Fibroblast of villous mesenchyme (primary cell): ENCODE results near the gene CNTNAP1. TPM values are rescaled to one million over a fixed set of nuclear protein-coding genes. Genes with fewer than 3 reads are reported as not detected.
A peak's percentile ranks its signal among the peaks of the same experiment; 100 is the strongest.

Experiments
- DNase-seq: peaks from one replicate; pipeline ENCODE4 v3.0.0-alpha.2; 2010; ENCODE audit warnings: low read depth
- H3K4me3 ChIP-seq: 2 replicates; pipeline ENCODE4 v1.5.1; 2011; ENCODE audit warnings: low read depth, mild to moderate bottlenecking, low read length
- total RNA-seq: library from RNA; depleted of rRNA; stranded (reverse); fragments of >200 nt; gene quantifications from 2 replicates; pipeline ENCODE4 v1.2.3, GENCODE V29; 2012
- TF ChIP-seq, protein P1 (sequence below): IDR thresholded peaks from 2 replicates; pipeline ENCODE4 v1.5.1; 2012; ENCODE audit warnings: low read depth, mild to moderate bottlenecking, low read length; ENCODE audit not compliant: insufficient read depth

The CNTNAP1 gene
- total RNA-seq, 1 donor: 60.5 TPM

DNA sequence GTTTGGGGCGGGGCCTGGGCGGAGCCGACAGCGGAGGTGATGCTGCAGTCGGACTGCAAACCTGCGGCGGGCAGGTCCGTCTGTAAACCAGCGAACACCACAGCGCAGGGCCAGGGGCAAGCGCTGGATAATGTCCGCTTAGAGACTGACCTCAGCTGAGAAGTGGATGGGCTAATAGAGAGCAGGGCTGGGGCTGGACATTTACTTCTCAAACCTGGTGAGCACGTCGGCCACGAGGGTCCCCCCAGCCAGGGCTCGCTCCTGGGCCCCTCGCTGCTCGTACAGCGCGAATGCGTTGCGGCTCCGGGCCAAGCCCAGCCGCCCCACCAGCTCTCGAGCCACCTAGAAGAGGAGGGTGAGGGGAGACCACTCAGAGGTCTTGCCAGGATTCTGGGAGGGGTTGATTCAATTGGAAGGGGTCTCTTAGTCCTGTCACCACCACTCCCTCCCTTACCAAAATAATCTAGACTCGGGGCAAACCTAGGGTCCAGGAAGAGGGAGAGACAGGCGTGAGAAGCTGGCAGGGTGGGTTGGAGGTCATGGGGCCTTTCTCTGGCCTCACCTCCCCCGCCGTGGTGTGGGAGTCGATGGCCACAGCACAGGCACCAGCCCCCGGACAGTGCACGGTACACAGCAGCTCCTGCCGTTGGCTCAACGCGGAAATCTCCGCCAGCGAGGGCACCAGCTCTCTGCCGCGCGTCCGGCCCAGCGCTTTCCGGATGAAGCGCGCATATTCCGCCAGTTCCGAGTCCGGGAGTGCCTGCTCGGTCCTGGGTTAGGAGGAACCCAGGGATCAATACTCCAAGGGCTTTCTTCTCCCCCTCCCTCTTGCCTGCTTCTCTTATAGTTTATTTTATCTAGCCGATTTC lies 11.3 kb upstream of the CNTNAP1 start:
- TF ChIP-seq, protein P1, sequence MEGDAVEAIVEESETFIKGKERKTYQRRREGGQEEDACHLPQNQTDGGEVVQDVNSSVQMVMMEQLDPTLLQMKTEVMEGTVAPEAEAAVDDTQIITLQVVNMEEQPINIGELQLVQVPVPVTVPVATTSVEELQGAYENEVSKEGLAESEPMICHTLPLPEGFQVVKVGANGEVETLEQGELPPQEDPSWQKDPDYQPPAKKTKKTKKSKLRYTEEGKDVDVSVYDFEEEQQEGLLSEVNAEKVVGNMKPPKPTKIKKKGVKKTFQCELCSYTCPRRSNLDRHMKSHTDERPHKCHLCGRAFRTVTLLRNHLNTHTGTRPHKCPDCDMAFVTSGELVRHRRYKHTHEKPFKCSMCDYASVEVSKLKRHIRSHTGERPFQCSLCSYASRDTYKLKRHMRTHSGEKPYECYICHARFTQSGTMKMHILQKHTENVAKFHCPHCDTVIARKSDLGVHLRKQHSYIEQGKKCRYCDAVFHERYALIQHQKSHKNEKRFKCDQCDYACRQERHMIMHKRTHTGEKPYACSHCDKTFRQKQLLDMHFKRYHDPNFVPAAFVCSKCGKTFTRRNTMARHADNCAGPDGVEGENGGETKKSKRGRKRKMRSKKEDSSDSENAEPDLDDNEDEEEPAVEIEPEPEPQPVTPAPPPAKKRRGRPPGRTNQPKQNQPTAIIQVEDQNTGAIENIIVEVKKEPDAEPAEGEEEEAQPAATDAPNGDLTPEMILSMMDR: no peak
- DNase-seq: no peak
- H3K4me3 ChIP-seq: no peak overlapping the region

DNA sequence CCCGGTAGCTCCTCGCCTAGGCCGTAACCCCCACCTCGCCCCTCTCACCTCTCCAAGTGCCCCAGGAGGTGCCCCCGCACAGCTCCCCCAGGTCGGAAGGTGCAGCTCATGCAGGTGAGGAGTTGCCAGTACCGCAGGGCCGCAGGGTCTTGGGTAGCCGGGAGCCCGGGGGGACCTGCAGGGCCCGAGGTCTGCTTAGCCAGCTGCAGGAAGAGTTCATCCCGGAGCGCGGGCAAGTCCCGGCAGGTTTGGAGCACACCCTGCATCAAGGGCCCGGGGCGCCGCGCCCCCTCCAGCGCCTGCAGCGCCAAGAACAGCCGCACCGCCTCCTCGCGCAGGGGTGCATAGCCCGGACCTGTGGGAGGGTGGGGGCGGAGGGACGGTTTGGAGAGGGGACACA lies 10.3 kb upstream of the CNTNAP1 start:
- no peak for DNase-seq
- no peak overlapping the region for H3K4me3 ChIP-seq
- TF ChIP-seq, protein P1: no peak

DNA sequence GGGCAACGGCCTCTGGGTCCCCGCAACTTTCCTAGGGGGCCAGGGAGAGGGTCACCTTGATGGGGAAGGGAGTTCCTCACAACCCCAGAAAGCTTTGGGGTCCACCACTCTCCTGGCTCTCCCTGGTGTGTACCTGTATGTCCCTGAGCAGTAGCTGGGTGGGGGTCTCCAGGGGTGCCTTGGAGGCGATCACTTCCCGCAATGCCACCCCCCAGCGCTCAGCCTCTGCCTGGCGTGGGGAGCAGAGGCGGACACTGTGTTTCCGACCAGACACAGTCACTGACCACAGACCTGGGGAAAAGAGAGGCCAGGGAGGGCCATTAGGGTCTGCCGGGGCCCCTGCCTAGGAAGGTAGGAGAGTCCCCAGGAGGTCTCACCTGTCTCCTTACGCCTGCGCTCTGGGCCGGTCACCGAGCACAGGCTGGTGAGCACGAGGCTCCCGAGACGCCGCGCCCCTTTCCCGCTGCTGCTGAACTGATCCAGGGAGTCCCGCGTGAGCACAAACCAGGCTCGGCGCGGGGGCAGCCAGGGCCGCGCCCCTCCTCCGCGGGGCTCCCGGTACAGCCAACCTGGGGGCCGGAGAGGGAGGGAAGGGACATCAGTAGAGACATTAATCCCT lies 9.0 kb upstream of the CNTNAP1 start:
- TF ChIP-seq, protein P1: no peak
- H3K4me3 ChIP-seq: peak overlapping the region; percentile 94
- DNase-seq: no peak

GRCh38 chr17:42673885-42674754 lies 8.2 kb upstream of the CNTNAP1 start:
- DNase-seq: peak; percentile 84
- peak overlapping the region; percentile 94 for H3K4me3 ChIP-seq
- TF ChIP-seq, protein P1: peak; percentile 64

GRCh38 chr17:42674755-42675347 lies 7.5 kb upstream of the CNTNAP1 start:
- DNase-seq: no peak
- peak overlapping the region; percentile 94 for H3K4me3 ChIP-seq
- TF ChIP-seq, protein P1: no peak

GRCh38 chr17:42675348-42675964 lies 6.9 kb upstream of the CNTNAP1 start:
- DNase-seq: no peak
- TF ChIP-seq, protein P1: no peak
- peak overlapping the region; percentile 94 for H3K4me3 ChIP-seq
